ENCODE measurements around the gene RSPH1. TPM values are rescaled to one million over a fixed set of nuclear protein-coding genes. Genes with fewer than 3 reads are reported as not detected.

RSPH1 gene
- total RNA-seq, 4 donors from 2014 or later: 0.81 to 3.2 (median 2.0) TPM

DNA sequence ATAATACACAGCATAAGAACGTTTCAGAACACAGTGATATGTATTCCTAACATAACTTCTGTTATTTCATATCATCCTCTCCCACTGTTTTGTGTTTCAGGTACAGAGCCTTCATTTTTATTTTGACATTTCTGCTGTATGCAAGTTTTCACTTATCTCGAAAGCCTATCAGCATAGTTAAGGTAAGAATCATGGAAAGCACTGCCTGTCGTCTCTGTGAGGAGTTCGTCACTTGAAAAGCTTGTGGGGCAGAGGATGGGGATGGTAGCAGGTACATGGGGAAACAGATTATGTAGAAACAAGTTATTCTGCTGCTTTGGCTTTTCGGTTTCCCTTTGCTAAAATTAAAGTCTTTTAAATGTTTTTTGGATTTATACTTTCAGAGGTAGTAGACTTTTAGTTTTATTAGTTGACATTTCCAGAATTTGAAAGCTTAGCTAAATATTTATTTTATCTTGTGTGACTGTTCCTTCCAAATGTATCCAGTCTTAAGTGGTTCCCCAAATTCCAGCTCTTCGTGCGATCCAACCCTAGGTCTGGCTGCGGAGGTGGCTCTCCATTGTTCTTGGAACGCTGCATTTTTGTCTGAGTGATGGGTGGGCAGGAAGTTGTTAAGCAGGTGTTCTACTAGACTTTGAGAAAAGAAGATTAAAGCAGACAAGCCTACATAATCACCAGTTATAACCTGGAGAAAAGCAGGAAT lies 29.8 kb upstream of the RSPH1 start:
- H3K36me3 ChIP-seq: no peaks in the 10 kb centered on the region
- WGBS: 89% methylated on average over 9 of the region's 9 CpGs
- no peaks in the 10 kb centered on the region for H3K27me3 ChIP-seq
- peak; percentile 13 to 14 for DNase-seq (ENCODE audit: low spot score in 2 of 2)
- no peak overlapping the region for H3K4me3 ChIP-seq
- TF ChIP-seq, protein P1, sequence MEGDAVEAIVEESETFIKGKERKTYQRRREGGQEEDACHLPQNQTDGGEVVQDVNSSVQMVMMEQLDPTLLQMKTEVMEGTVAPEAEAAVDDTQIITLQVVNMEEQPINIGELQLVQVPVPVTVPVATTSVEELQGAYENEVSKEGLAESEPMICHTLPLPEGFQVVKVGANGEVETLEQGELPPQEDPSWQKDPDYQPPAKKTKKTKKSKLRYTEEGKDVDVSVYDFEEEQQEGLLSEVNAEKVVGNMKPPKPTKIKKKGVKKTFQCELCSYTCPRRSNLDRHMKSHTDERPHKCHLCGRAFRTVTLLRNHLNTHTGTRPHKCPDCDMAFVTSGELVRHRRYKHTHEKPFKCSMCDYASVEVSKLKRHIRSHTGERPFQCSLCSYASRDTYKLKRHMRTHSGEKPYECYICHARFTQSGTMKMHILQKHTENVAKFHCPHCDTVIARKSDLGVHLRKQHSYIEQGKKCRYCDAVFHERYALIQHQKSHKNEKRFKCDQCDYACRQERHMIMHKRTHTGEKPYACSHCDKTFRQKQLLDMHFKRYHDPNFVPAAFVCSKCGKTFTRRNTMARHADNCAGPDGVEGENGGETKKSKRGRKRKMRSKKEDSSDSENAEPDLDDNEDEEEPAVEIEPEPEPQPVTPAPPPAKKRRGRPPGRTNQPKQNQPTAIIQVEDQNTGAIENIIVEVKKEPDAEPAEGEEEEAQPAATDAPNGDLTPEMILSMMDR (IDR thresholded peaks at IDR 0.05): no peak
- TF ChIP-seq EP300 (IDR thresholded peaks at IDR 0.05) (no peak), POLR2A (IDR thresholded peaks at IDR 0.05) (no peak), POLR2AphosphoS5 (IDR thresholded peaks at IDR 0.05) (no peak)
- no peaks in the 10 kb centered on the region for H3K9me3 ChIP-seq
- peaks cover 14% of the 10 kb centered on the region for H3K4me1 ChIP-seq
- H3K27ac ChIP-seq: peak overlapping the region; percentile 77

DNA sequence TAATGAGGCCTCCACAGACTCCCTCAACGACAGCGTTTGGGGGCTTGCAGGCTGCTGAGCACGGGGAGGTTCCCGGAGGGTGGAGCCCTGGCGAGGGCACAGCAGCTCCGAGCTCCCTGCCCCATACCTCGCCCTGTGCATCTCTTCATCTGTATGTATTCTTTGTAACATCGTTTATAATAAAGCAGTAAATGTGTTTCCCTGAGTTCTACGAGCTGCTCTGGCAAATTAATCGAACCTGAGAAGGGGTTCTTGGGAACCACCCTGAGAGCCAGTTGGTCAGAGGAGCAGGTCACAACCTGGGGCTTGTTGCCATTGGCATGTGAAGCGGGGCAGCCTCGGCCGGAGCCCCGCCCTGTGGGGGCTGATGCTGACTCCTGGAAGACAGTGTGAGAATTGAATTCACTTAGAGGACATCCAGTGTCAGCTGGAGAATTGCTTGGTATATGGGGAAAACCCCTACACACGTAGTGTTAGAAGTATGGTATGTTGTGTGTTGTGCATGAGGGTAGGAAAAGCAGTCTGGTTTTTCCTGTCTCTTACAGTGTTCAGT lies 29.1 kb upstream of the RSPH1 start:
- peak in 1 of 2 donors; percentile 74 for DNase-seq (ENCODE audit: low spot score in 2 of 2)
- no peaks in the 10 kb centered on the region for H3K9me3 ChIP-seq
- no peaks in the 10 kb centered on the region for H3K27me3 ChIP-seq
- peak overlapping the region; percentile 24 for H3K4me3 ChIP-seq
- peaks cover 14% of the 10 kb centered on the region for H3K4me1 ChIP-seq
- 29% methylated on average over 9 of the region's 15 CpGs for WGBS
- TF ChIP-seq, protein P1 (IDR thresholded peaks at IDR 0.05): no peak
- TF ChIP-seq EP300 (IDR thresholded peaks at IDR 0.05) (no peak), POLR2A (IDR thresholded peaks at IDR 0.05) (no peak), POLR2AphosphoS5 (IDR thresholded peaks at IDR 0.05) (no peak)
- no peaks in the 10 kb centered on the region for H3K36me3 ChIP-seq
- peak overlapping the region; percentile 77 for H3K27ac ChIP-seq

DNA sequence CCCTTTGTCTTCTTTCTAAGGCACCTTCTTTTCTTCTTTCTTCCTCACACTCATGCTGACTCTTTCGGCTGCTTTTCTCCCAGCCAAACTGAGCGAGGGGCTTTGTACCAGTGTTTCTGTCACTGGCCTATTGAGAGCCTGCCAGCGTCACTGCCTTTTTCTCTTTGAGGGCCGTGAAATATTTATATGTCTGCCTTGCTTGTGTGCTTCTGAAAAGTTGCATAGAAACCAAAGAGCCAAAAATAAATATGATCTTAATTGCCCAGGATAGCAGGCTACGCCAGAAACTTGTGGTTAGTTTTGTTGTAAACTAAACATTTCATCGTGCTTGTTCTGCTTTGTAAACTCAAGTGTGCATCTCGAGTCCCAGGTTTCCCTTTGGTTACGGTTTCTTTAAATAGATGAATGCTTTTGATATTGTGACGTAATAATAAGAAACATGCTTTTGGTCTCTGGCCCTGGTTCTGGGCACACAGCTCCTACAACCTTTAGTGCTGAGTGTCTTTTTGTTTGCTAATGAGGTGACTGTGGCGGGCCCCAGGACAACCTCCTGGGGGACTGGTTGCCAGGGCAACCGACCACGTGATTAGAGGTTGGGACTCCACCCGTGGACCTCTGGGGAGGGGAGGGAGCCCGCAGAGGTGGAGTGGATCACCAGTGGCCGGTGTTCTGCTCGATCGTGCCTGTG lies 28.5 kb upstream of the RSPH1 start:
- Histone ChIP-seq H3K36me3 (peaks cover under 1% of the 10 kb centered on the region), H3K4me1 (peaks cover 14% of the 10 kb centered on the region), H3K27ac (peak overlapping the region; percentile 77), H3K4me3 (peak overlapping the region; percentile 24), H3K27me3 (no peaks in the 10 kb centered on the region), H3K9me3 (no peaks in the 10 kb centered on the region)
- TF ChIP-seq EP300 (IDR thresholded peaks at IDR 0.05): no peak
- TF ChIP-seq POLR2AphosphoS5 (IDR thresholded peaks at IDR 0.05): no peak
- no peak for TF ChIP-seq POLR2A (IDR thresholded peaks at IDR 0.05)
- TF ChIP-seq, protein P1 (IDR thresholded peaks at IDR 0.05): no peak
- WGBS: 17% methylated on average over 13 of the region's 17 CpGs
- DNase-seq (ENCODE audit: low spot score in 2 of 2): peak; percentile 84

DNA sequence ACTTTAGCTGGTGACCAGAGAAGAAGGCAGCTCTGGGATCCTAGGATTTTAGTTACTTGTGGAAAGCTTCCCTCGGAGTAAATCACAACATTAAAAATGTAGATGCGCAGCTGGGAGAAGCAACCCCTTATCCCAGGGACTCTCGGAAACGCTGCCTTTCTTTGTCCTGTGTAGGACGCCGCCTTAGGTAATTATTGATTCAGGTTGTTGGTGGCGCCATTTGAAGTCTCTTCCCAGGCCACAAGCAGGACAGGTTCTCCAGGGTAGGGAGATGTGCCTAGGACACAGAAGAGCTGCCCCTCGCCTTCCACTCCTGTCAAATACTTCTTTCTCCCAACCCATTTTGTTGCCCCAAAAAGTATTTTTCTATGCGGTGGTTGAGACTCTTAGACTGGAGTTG lies 27.9 kb upstream of the RSPH1 start:
- TF ChIP-seq POLR2AphosphoS5 (IDR thresholded peaks at IDR 0.05): no peak
- no peak for TF ChIP-seq POLR2A (IDR thresholded peaks at IDR 0.05)
- TF ChIP-seq, protein P1 (IDR thresholded peaks at IDR 0.05): no peak
- no peak for TF ChIP-seq EP300 (IDR thresholded peaks at IDR 0.05)
- peaks cover 14% of the 10 kb centered on the region for H3K4me1 ChIP-seq
- peaks cover 3% of the 10 kb centered on the region for H3K36me3 ChIP-seq
- H3K27ac ChIP-seq: peak overlapping the region; percentile 77
- WGBS: 82% methylated on average over 9 of the region's 9 CpGs
- no peak overlapping the region for H3K4me3 ChIP-seq
- no peaks in the 10 kb centered on the region for H3K9me3 ChIP-seq
- H3K27me3 ChIP-seq: no peaks in the 10 kb centered on the region
- DNase-seq (ENCODE audit: low spot score in 2 of 2): peak in 1 of 2 donors; percentile 34

DNA sequence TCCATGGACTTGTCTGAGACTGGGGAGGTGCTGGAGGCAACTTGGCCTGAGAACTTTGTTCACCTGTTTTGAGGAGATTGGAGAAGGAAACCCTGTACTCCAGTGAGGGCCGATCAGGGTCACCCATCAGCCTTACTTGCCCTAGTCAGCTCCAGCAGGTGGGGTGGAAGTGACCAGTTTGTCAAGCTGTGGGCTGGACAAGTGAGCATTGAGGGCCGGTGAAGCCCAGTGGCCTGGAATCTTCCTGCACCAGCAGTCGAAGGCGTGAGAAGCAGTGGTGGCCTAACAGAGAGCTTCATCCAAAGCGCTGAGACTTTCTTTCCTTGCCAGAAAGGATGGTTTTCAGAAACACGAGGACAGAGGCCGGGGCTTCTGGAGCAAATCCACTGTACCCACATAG lies 27.2 kb upstream of the RSPH1 start:
- Histone ChIP-seq H3K36me3 (peaks cover 4% of the 10 kb centered on the region), H3K4me1 (peaks cover 14% of the 10 kb centered on the region), H3K9me3 (no peaks in the 10 kb centered on the region), H3K27me3 (no peaks in the 10 kb centered on the region), H3K4me3 (no peak overlapping the region), H3K27ac (peak overlapping the region; percentile 77)
- DNase-seq (ENCODE audit: low spot score in 2 of 2): peak in 1 of 2 donors; percentile 67
- TF ChIP-seq POLR2A (IDR thresholded peaks at IDR 0.05) (no peak), EP300 (IDR thresholded peaks at IDR 0.05) (no peak), POLR2AphosphoS5 (IDR thresholded peaks at IDR 0.05) (no peak)
- TF ChIP-seq, protein P1 (IDR thresholded peaks at IDR 0.05): no peak
- WGBS: 90% methylated on average over 5 of the region's 7 CpGs
